GM12891 (cell line): ENCODE measurements around the gene TLK2.

Experiments used
- DNase-seq: peaks from one replicate; pipeline ENCODE4 v3.0.0; 2011; ENCODE audit warnings: low spot score; ENCODE audit not compliant: insufficient read length
- FAIRE-seq: peaks from 2 replicates; lab custom pipeline; 2011; peaks lifted over from hg19 to GRCh38; lab: Jason Lieb, UNC
- PAX5 ChIP-seq: IDR thresholded peaks from 2 replicates; pipeline ENCODE4 v1.6.1; 2011; ENCODE audit warnings: low read length, moderate library complexity, mild to moderate bottlenecking; ENCODE audit not compliant: insufficient read depth, severe bottlenecking
- POLR2A ChIP-seq: IDR thresholded peaks from 2 replicates; pipeline ENCODE4 v1.6.1; 2011; ENCODE audit warnings: low read depth, low read length, control low read depth
- POLR2AphosphoS5 ChIP-seq: IDR thresholded peaks from 2 replicates; pipeline ENCODE4 v1.6.1; 2011; ENCODE audit warnings: low read depth, low read length, control low read depth
- POU2F2 ChIP-seq: IDR thresholded peaks from 2 replicates; pipeline ENCODE4 v1.6.1; 2011; ENCODE audit warnings: low read depth, mild to moderate bottlenecking, control low read depth, low read length, moderate library complexity
- SPI1 ChIP-seq: IDR thresholded peaks from 2 replicates; pipeline ENCODE4 v1.6.1; 2011; ENCODE audit warnings: low read depth, low read length, control low read depth
- TAF1 ChIP-seq: IDR thresholded peaks from 2 replicates; pipeline ENCODE4 v1.6.1; 2011; ENCODE audit warnings: low read depth, low read length, control low read depth

TLK2 gene

DNA sequence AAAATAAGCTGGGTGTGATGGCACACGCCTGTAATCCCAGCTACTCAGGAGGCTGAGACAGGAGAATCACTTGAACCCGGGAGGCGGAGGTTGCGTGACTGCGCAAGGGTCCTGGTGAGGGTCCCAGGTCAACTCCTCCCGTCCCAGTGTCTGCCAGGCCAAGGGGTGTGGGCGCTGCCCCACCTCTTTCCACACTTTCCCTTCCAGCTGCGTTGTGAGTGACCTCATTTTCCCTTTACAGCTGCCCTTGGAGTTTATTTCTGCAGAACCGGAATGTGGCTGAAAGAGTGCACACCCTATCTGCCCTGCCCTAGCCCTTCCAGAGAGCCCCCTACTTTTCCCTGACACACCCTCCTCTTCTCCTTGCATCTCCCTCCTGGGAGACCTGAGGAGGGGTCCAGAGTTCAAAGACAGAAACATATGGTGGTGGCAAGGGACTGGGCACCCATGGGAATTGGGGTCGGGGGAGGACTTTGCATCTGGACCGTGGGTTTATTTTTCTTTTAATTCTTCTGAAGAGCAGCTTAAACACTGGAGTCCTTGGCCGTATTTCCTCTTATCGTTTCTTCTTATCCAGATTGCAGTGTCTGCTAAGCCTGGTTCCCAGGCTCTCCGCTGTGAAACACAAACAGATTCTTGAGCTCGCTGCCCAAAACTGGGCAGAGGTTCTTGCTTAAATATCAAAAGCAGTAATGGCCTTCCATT, 169.8 kb downstream of the TLK2 start:
- DNase-seq (no peak), FAIRE-seq (no peak)
- no peak for TF ChIP-seq SPI1
- TF ChIP-seq TAF1, result no peak
- TF ChIP-seq POLR2A, result no peak
- TF ChIP-seq POLR2AphosphoS5, result no peak
- no peak for TF ChIP-seq POU2F2
- TF ChIP-seq PAX5, result no peak

DNA sequence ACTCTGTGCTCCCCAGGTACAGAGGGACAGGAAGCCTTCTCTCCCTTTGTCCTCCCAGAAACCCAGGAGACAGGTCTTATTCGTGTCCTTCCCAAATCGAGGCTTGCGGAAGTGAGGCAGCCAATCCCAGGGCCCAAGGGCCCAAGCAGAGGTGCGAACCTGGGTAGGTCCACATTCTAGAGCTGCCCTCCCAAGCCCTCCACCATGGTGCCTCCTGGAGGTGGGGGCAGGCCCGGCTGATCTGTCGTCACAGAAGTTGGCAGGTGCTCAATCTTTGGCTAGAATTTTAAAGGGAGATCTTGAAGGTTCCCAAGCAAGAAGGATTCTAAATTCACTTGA, 170.3 kb downstream of the TLK2 start:
- no peak for TF ChIP-seq TAF1
- FAIRE-seq (no peak), DNase-seq (no peak)

DNA sequence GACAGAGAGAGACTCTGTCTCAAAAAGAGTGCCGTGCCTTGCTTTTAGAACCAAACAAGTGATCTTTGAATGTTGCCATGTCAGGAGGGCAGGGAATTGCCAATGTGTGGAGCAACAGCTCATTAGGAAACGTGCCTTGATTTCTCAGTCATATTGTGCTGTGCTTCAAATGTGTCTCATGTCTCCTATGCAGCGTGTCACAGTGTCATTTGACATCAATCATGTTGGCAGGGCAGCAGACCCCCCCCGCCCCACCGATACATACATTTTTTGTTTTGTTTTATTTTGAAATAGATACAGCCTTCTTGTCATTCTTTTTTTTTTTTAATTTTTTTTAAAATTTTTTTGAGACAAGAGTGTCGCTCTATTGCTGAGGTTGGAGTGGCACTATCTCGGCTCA, 170.9 kb downstream of the TLK2 start:
- FAIRE-seq, result no peak
- no peak for TF ChIP-seq SPI1
- TF ChIP-seq POU2F2, result no peak
- TF ChIP-seq POLR2AphosphoS5, result no peak
- TF ChIP-seq PAX5, result no peak
- TF ChIP-seq TAF1, result no peak
- TF ChIP-seq POLR2A, result no peak
- no peak for DNase-seq

DNA sequence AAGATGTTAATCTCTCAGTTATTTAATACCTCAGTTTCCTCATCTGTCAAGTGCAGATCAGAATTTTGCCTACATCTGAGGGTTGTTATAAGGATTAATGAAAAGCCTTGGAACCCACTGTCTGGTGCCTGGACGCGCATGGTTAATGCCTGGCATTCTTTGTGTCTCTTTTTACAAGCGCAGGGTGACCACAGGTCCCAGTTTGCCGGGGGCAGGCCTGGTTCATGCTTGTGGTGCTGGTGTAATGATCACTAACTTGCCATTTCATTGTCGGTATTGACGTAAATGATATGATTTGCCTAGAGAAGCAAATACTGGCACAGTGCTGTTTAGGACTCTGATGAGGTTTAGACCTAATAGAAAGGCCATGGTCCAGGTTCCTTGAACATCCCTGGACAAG, 172.0 kb downstream of the TLK2 start:
- DNase-seq (no peak), FAIRE-seq (no peak)
- TF ChIP-seq POLR2AphosphoS5 (no peak), POLR2A (no peak), POU2F2 (no peak), SPI1 (no peak), TAF1 (no peak)

DNA sequence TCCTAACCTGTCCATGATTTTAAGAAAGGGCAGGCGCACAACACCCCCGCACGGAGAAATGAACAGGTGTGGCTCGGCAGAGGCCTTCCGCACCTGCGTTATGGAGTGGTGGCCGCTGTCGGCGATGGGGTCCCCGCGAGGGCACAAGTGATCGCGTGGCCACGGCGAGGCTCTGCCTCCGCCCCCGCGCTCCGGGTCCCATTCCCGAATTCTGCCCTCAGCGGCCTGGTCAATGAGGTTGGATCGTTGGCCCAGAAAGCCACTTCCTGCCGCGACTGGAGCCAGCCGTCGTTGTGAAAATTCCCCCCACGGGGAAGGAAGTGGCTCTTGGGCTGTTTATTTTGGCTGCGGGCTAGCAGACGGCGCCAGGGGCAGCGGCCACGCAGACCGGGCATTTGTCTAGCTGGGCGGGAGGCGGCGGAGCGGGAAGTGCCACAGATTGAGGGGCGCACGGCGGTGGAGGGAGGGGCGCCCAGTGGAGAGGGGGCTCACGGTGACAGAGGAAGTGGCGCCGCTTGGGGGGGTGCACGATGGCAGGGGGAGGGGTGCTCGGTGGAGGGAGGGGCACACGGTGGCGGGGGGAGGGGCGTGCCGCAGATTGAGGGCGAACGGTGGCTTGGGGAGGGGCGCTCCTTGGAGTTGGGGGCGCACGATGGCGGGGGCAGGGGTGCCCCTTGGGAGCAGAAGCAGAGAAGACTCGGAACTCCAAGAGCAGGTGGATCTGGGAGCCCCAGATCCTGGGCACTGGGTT, 173.8 kb downstream of the TLK2 start:
- FAIRE-seq, result peak; percentile 91
- TF ChIP-seq PAX5, result no peak
- TF ChIP-seq SPI1, result peak; percentile 66
- TF ChIP-seq TAF1, result 0 out of 2 replicates have a peak, but pooled peaks have one; percentile 25
- DNase-seq, result no peak

DNA sequence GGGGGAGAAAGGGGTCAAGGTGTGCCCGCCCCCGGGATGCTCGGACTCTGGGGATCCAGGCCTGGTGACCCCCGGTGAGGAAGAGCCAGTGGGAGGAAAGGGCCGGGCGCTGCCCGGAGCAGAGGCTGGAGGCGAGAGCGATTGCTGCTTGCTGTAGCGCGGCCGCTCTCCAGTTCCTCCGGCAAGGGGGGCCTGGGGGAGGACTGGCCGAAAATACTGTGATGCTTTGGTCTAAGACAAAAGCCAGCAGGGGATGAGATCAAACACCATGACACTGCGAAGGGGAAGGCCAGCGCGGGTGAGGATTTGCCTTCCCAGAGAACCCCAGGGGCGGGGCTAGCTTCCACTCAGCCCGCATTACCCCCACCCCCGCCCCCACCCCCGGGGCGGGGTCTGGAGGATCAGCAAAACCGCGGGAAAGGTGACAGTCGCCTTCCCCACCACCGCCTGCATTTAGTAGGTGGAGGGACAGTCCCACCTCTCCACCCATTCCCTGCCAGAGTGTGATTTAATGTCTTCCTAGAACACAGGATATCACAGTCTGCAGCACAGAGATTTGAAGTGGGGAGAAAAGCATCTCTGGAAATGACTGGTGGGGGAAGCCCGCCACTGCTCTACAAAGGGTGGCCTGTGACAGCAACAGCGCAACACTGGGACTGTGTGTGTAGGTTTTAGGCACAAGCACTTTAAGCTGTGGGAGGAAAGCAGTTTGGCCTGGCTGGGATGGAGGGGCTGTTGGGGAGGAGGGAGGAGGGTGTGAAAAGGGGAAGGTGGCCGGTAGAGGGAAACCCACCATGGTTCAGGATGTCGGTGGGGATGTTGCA, 174.6 kb downstream of the TLK2 start:
- 0 out of 2 replicates have a peak, but pooled peaks have one; percentile 2 for TF ChIP-seq SPI1
- TF ChIP-seq POU2F2, result peak; percentile 81
- TF ChIP-seq POLR2A, result no peak
- TF ChIP-seq PAX5, result peak; percentile 33
- peak; percentile 76 for DNase-seq
- no peak for FAIRE-seq

DNA sequence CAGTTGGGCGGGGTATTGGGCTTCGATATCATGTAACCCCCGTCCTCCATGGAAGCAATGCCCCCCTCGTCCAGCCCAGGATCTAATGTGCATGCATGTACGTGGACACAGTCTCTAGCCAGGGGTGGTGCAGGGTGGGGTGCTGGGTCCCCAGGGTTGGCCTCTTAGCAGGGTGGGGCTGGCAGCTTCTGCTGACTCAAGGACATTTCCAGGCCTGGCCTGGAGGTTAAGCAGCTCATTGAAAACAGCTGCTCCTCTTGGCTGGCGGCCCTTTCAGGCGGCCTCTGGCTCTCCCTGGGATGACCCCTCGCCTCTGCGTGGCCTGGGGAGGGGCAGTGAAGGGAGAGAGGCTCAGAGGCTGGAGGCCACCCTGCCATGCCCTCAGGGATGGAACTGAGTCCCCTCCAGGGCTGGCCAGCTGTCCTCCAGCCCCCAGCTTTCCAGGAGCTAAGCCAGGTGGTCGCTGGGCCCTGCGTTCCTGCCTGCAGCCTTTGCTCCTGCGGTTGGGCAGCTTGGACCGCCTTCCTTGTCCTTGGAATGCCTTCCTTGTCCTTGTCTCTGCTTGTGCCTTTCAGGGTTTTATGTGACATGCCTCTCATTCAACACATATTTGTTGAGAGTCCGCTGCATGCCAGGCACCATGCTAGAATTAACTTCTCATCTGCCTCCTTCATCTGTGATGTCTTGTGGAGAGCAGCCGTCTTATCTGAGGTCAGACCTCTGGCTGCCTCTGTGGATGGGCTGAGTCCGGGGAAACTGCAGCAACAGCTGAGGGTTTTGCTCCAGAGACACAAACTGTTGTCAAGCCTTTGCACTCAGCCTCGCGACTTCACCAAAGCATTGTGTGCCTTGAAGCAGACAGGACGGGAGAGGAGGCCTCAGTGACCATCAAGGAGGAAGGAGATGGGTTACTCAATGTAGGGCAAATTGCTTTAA, 175.5 kb downstream of the TLK2 start:
- DNase-seq, result no peak
- no peak for TF ChIP-seq PAX5
- no peak for TF ChIP-seq POLR2AphosphoS5
- no peak for TF ChIP-seq POLR2A
- no peak for TF ChIP-seq SPI1
- TF ChIP-seq TAF1, result no peak
- no peak for TF ChIP-seq POU2F2
- no peak for FAIRE-seq

DNA sequence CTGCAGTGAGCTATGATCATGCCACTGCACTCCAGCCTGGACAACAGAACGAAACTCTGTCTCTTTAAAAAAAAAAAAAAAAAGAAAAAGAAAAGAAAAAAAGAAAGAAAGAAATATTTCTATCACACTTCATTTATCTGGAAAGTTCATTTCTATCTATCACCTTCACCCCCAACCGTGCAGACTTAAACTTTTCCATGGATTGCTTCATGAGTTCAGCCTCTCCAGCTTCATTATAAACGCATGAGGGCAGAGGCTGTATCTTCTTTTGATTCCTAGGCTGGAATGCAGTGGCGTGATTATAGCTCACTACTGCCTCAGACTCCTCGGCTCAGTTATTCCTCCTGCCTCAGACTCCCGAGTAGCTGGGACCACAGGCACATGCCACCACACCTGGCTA, 177.0 kb downstream of the TLK2 start:
- DNase-seq, result no peak
- TF ChIP-seq POU2F2 (no peak), TAF1 (no peak), PAX5 (no peak), POLR2A (no peak), POLR2AphosphoS5 (no peak), SPI1 (no peak)
- no peak for FAIRE-seq

DNA sequence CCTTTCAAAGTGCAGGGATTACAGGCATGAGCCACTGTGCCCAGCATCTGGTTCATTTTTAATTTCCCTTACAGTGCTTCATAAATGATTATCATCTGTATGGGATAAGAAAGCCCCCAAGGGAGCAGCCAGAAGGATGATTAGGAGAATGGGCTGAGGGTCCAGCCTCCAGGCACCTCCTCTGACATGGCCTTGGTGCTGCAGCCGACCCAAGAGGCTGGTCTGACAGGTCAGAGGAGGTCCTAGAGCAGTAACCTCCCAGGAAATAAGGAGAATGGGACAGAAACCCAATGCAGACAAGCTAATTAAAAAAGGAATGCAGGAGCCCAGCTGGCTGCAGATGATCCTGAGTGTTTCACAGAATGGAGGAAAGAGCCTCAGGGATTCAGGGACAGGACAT, 177.8 kb downstream of the TLK2 start:
- DNase-seq (no peak), FAIRE-seq (no peak)
- TF ChIP-seq POLR2A, result no peak
- TF ChIP-seq TAF1, result no peak
- TF ChIP-seq SPI1, result no peak
- no peak for TF ChIP-seq POU2F2
- no peak for TF ChIP-seq PAX5
- TF ChIP-seq POLR2AphosphoS5, result no peak

DNA sequence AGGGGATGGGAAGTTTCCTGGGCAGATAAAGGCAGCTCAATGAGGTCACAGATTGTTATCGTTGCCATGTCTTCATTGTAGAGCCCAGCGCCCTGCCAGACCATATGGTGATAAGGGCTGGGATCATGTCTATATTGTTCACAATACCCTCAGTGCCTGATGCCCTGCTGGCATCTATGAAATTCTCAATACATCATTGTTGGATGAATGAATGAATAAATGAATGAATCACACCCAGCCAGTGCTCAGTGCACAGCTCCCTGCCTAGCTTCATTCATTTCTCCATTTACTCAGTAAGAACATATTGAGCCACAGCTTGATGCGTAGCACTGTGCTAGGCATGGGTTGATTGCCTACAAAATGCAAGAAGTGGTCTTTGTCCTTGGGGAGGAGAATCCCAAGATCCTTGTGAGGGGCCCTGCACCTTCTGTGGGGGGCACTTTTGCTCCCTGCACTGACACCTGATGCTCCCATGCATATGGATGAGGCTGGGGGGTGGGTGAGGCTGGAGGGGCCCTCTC, 178.6 kb downstream of the TLK2 start:
- FAIRE-seq (no peak), DNase-seq (no peak)
- no peak for TF ChIP-seq SPI1
- no peak for TF ChIP-seq TAF1
- no peak for TF ChIP-seq PAX5
- no peak for TF ChIP-seq POLR2A
- no peak for TF ChIP-seq POU2F2
- no peak for TF ChIP-seq POLR2AphosphoS5
